Brain microvascular endothelial cell (primary cell): Measurements from ENCODE around the gene RALGPS1.
A peak's percentile ranks its signal among the peaks of the same experiment; 100 is the strongest.

ENCODE experiments used
- DNase-seq: peaks from one replicate; pipeline ENCODE4 v3.0.0-alpha.2; 2020
- H3K27ac ChIP-seq: fragments of 250-450 bp; sonication (Bioruptor Pico); 2 replicates; pipeline ENCODE4 v1.5.1; 2020; ENCODE audit warnings: mild to moderate bottlenecking, moderate library complexity
- H3K27me3 ChIP-seq: fragments of 250-450 bp; sonication (Bioruptor Pico); replicated peaks from 2 replicates; pipeline ENCODE4 v1.5.1; 2020; ENCODE audit warnings: mild to moderate bottlenecking
- H3K36me3 ChIP-seq: fragments of 250-450 bp; sonication (Bioruptor Pico); replicated peaks from 2 replicates; pipeline ENCODE4 v1.5.1; 2020; ENCODE audit warnings: mild to moderate bottlenecking
- H3K4me3 ChIP-seq: 2 replicates; pipeline ENCODE4 v1.5.1; 2011; ENCODE audit warnings: low read depth, mild to moderate bottlenecking, control low read depth, low read length, moderate library complexity
- CTCF ChIP-seq: IDR thresholded peaks from 2 replicates; pipeline ENCODE4 v1.5.1; 2011; ENCODE audit warnings: low read depth, mild to moderate bottlenecking, moderate library complexity, low read length, control low read depth, inconsistent platforms; ENCODE audit errors: missing control alignments
- in situ Hi-C: cut with HindIII; loops from 2 replicates; pipeline ENCODE4 v1.10.0; 2017; ENCODE audit warnings: low sequenced_read_pairs, low pct_ligation_motif_present

RALGPS1 gene

GRCh38 chr9:127189628-127190027 is 275.0 kb downstream of the RALGPS1 start:
- no peak for TF ChIP-seq CTCF
- in situ Hi-C loops, result no loop called here
- Histone ChIP-seq H3K4me3 (no peak overlapping the region), H3K27me3 (no peaks in the 10 kb centered on the region), H3K27ac (no peak overlapping the region), H3K36me3 (no peaks in the 10 kb centered on the region)
- no peak for DNase-seq

- in situ Hi-C loops, result no loop called here
- DNase-seq, result no peak
- Histone ChIP-seq H3K36me3 (no peaks in the 10 kb centered on the region), H3K4me3 (no peak overlapping the region), H3K27me3 (no peaks in the 10 kb centered on the region), H3K27ac (no peak overlapping the region)
- no peak for TF ChIP-seq CTCF
These were observed 278.2 kb downstream of the RALGPS1 start for GRCh38 chr9:127192744-127193143.

GRCh38 chr9:127193483-127193882 is 278.9 kb downstream of the RALGPS1 start:
- Histone ChIP-seq H3K27ac (no peak overlapping the region), H3K4me3 (no peak overlapping the region), H3K27me3 (no peaks in the 10 kb centered on the region), H3K36me3 (no peaks in the 10 kb centered on the region)
- in situ Hi-C loops, result no loop called here
- no peak for DNase-seq
- no peak for TF ChIP-seq CTCF

- peak; percentile 12 for TF ChIP-seq CTCF
- Histone ChIP-seq H3K4me3 (no peak overlapping the region), H3K36me3 (no peaks in the 10 kb centered on the region), H3K27ac (no peak overlapping the region), H3K27me3 (no peaks in the 10 kb centered on the region)
- in situ Hi-C loops, result no loop called here
- no peak for DNase-seq
These were observed 280.5 kb downstream of the RALGPS1 start for GRCh38 chr9:127194881-127195713.

- no peak overlapping the region for H3K4me3 ChIP-seq
- no peak for TF ChIP-seq CTCF
- in situ Hi-C loops, result no loop called here
- H3K27ac ChIP-seq, result no peak overlapping the region
- DNase-seq, result no peak
- H3K27me3 ChIP-seq, result no peaks in the 10 kb centered on the region
- no peaks in the 10 kb centered on the region for H3K36me3 ChIP-seq
These were observed 281.6 kb downstream of the RALGPS1 start for GRCh38 chr9:127195976-127196825.
